A549 (cell line): ENCODE data around the gene IPMK.

ENCODE experiments used
- CTCF ChIP-seq: fragments of >200 bp; sonication (Bioruptor Twin); formaldehyde crosslinking; IDR thresholded peaks from 3 replicates; pipeline ENCODE4 v1.5.1; 2016
- EP300 ChIP-seq, 2 experiments: fragments of >200 bp; sonication (Bioruptor Twin); formaldehyde crosslinking; IDR thresholded peaks; 2 replicates in 1 of 2; 3 replicates in 1 of 2; pipeline ENCODE4 v1.6.1; 2016 to 2017
- MAZ ChIP-seq: fragments of 150-350 bp; IDR thresholded peaks from 2 replicates; pipeline ENCODE4 v1.6.1; 2014; ENCODE audit warnings: antibody characterized with exemption, low read depth, low read length, borderline replicate concordance
- REST ChIP-seq: fragments of 200-600 bp; sonication (generic); IDR thresholded peaks from 2 replicates; pipeline ENCODE4 v1.6.1; 2016; ENCODE audit warnings: antibody characterized with exemption, mild to moderate bottlenecking, moderate library complexity
- SMC3 ChIP-seq: fragments of >200 bp; sonication (Bioruptor Twin); formaldehyde crosslinking; IDR thresholded peaks from 3 replicates; pipeline ENCODE4 v1.6.1; 2018; ENCODE audit warnings: inconsistent platforms
- ZSCAN20 ChIP-seq: fragments of 250-450 bp; sonication (Bioruptor Pico); IDR thresholded peaks from 2 replicates; pipeline ENCODE4 v1.8.0; 2022; ENCODE audit warnings: mild to moderate bottlenecking, moderate library complexity

- TF ChIP-seq ZSCAN20 (no peak), CTCF (no peak), MAZ (no peak), REST (no peak), SMC3 (no peak), EP300 (IDR thresholded peaks at IDR 0.05) (no peak)
Observed at GRCh38 chr10:58164517-58164916, 103.2 kb downstream of the IPMK start.
